Thoracic aorta (tissue), 2 donors: ENCODE results near the gene TEX101. TPM values are rescaled to one million over a fixed set of nuclear protein-coding genes. Genes with fewer than 3 reads are reported as not detected.

Experiments used
- ATAC-seq: fragments of 150-250 bp; one replicate; pipeline ENCODE4 v1.8.0; 2017; ENCODE audit warnings: low read depth; ENCODE audit not compliant: insufficient number of reproducible peaks, low FRiP score
- DNase-seq: peaks from one replicate; pipeline ENCODE4 v3.0.0-alpha.2; 2020; ENCODE audit warnings: low spot score
- H3K27ac ChIP-seq, 2 donors: fragments of 200-600 bp; sonication (generic); 1 replicate in 1 of 2; 2 replicates in 1 of 2; pipeline ENCODE4 v1.5.1; 2016; ENCODE audit warnings: mild to moderate bottlenecking in 2 of 2, moderate library complexity in 2 of 2
- H3K27me3 ChIP-seq: fragments of 200-600 bp; sonication (generic); replicated peaks from 2 replicates; pipeline ENCODE4 v1.6.0; 2016; ENCODE audit warnings: mild to moderate bottlenecking; ENCODE audit not compliant: insufficient read depth
- H3K36me3 ChIP-seq: fragments of 200-600 bp; sonication (generic); one replicate; pipeline ENCODE4 v1.5.1; 2016
- H3K4me1 ChIP-seq, 2 donors: fragments of 200-600 bp; sonication (generic); 1 replicate in 1 of 2; 2 replicates in 1 of 2; pipeline versions ENCODE4 v1.5.1 to v1.6.0; 2016; ENCODE audit warnings: low read depth in 2 of 2, mild to moderate bottlenecking in 1 of 2; ENCODE audit not compliant: control insufficient read depth in 1 of 2
- H3K4me3 ChIP-seq: fragments of 200-600 bp; sonication (generic); 2 replicates; pipeline ENCODE4 v1.5.1; 2016; ENCODE audit warnings: mild to moderate bottlenecking
- H3K9me3 ChIP-seq: fragments of 200-600 bp; sonication (generic); 2 replicates; pipeline ENCODE4 v1.5.1; 2016
- CTCF ChIP-seq: fragments of 200-600 bp; sonication (generic); IDR thresholded peaks from one replicate; pipeline ENCODE4 v1.5.1; 2019; ENCODE audit warnings: antibody characterized with exemption
- total RNA-seq, 2 donors: library from RNA; depleted of rRNA; stranded (reverse); fragments of >200 nt; gene quantifications; one replicate each; pipeline versions ENCODE4 v1.1.0 to v1.2.3, GENCODE V29; 2016

Gene TEX101
- total RNA-seq, 2 donors from 2014 or later = not detected

GRCh38 chr19:43454031-43454430 lies 39.3 kb downstream of the TEX101 start:
- ATAC-seq (no peak), DNase-seq (no peak)
- Histone ChIP-seq H3K27ac (no peak overlapping the region), H3K4me1 (no peaks in the 10 kb centered on the region), H3K36me3 (no peaks in the 10 kb centered on the region), H3K27me3 (no peaks in the 10 kb centered on the region), H3K4me3 (no peak overlapping the region), H3K9me3 (no peaks in the 10 kb centered on the region)
- no peak for TF ChIP-seq CTCF

- Histone ChIP-seq H3K27ac (no peak overlapping the region), H3K9me3 (no peaks in the 10 kb centered on the region), H3K36me3 (no peaks in the 10 kb centered on the region), H3K4me3 (no peak overlapping the region), H3K4me1 (no peaks in the 10 kb centered on the region), H3K27me3 (no peaks in the 10 kb centered on the region)
- no peak for DNase-seq
- no peak for TF ChIP-seq CTCF
- ATAC-seq = no peak
These were observed 40.8 kb downstream of the TEX101 start for GRCh38 chr19:43455321-43456113.

- no peak overlapping the region for H3K4me3 ChIP-seq
- ATAC-seq (no peak), DNase-seq (no peak)
- H3K36me3 ChIP-seq = no peaks in the 10 kb centered on the region
- H3K27me3 ChIP-seq = no peaks in the 10 kb centered on the region
- H3K27ac ChIP-seq = no peak overlapping the region
- TF ChIP-seq CTCF = no peak
- H3K9me3 ChIP-seq = no peaks in the 10 kb centered on the region
- peaks cover 2 to 4% of the 10 kb centered on the region in 2 donors for H3K4me1 ChIP-seq
These were observed 43.1 kb downstream of the TEX101 start for GRCh38 chr19:43457809-43458208.

GRCh38 chr19:43460362-43461016 lies 45.8 kb downstream of the TEX101 start:
- H3K4me1 ChIP-seq = peaks cover 7 to 20% of the 10 kb centered on the region in 2 donors
- H3K27me3 ChIP-seq = no peaks in the 10 kb centered on the region
- H3K4me3 ChIP-seq = no peak overlapping the region
- DNase-seq (no peak), ATAC-seq (no peak)
- TF ChIP-seq CTCF = no peak
- H3K36me3 ChIP-seq = no peaks in the 10 kb centered on the region
- H3K27ac ChIP-seq = no peak overlapping the region
- H3K9me3 ChIP-seq = no peaks in the 10 kb centered on the region

- no peak for DNase-seq
- no peak for ATAC-seq
- no peak overlapping the region for H3K27ac ChIP-seq
- no peaks in the 10 kb centered on the region for H3K36me3 ChIP-seq
- H3K27me3 ChIP-seq = no peaks in the 10 kb centered on the region
- H3K4me1 ChIP-seq = peaks cover 7 to 20% of the 10 kb centered on the region in 2 donors
- no peak for TF ChIP-seq CTCF
- H3K4me3 ChIP-seq = no peak overlapping the region
- H3K9me3 ChIP-seq = no peaks in the 10 kb centered on the region
These were observed 46.6 kb downstream of the TEX101 start for GRCh38 chr19:43461303-43461702.
